ENCODE results near the gene DDIT4L.
A peak's percentile ranks its signal among the peaks of the same experiment; 100 is the strongest.

DDIT4L gene

GRCh38 chr4:100187781-100188180 lies 2.5 kb downstream of the DDIT4L start:
- no peaks in the 10 kb centered on the region for H3K36me3 ChIP-seq (ENCODE audit: insufficient read depth, low read length)
- H3K4me2 ChIP-seq (ENCODE audit: low read length) = no peak overlapping the region
- H3K27me3 ChIP-seq (ENCODE audit: control insufficient read depth, insufficient read depth, low read length) = no peaks in the 10 kb centered on the region
- H3K9ac ChIP-seq (ENCODE audit: low read depth, low read length) = no peak overlapping the region
- H3K4me1 ChIP-seq (ENCODE audit: control insufficient read depth, insufficient read depth, low read length) = peaks cover 8% of the 10 kb centered on the region
- H3K4me3 ChIP-seq (ENCODE audit: low read length) = no peak overlapping the region
- no peaks in the 10 kb centered on the region for H3K9me3 ChIP-seq (replicated peaks; ENCODE audit: low read length)

- Histone ChIP-seq H3K36me3 (ENCODE audit: insufficient read depth, low read length) (no peaks in the 10 kb centered on the region), H3K9ac (ENCODE audit: low read depth, low read length) (no peak overlapping the region), H3K4me1 (ENCODE audit: control insufficient read depth, insufficient read depth, low read length) (no peaks in the 10 kb centered on the region), H3K4me3 (ENCODE audit: low read length) (no peak overlapping the region), H3K9me3 (replicated peaks; ENCODE audit: low read length) (no peaks in the 10 kb centered on the region), H3K27me3 (ENCODE audit: control insufficient read depth, insufficient read depth, low read length) (no peaks in the 10 kb centered on the region), H3K4me2 (ENCODE audit: low read length) (no peak overlapping the region)
Measured at GRCh38 chr4:100184787-100185186, 5.5 kb downstream of the DDIT4L start.

GRCh38 chr4:100177855-100178254 lies 12.4 kb downstream of the DDIT4L start:
- no peak overlapping the region for H3K4me3 ChIP-seq (ENCODE audit: low read length)

GRCh38 chr4:100177126-100177525 lies 13.1 kb downstream of the DDIT4L start:
- no peaks in the 10 kb centered on the region for H3K27me3 ChIP-seq (ENCODE audit: control insufficient read depth, insufficient read depth, low read length)
- H3K9me3 ChIP-seq (replicated peaks; ENCODE audit: low read length) = no peaks in the 10 kb centered on the region

More at GRCh38 chr4:100177855-100178254, 12.4 kb downstream of the DDIT4L start:
- H3K4me2 ChIP-seq (ENCODE audit: low read length) = no peak overlapping the region
- no peaks in the 10 kb centered on the region for H3K9me3 ChIP-seq (replicated peaks; ENCODE audit: low read length)
- H3K36me3 ChIP-seq (ENCODE audit: insufficient read depth, low read length) = no peaks in the 10 kb centered on the region
- H3K9ac ChIP-seq (ENCODE audit: low read depth, low read length) = no peak overlapping the region
- H3K27me3 ChIP-seq (ENCODE audit: control insufficient read depth, insufficient read depth, low read length) = no peaks in the 10 kb centered on the region
- no peaks in the 10 kb centered on the region for H3K4me1 ChIP-seq (ENCODE audit: control insufficient read depth, insufficient read depth, low read length)

GRCh38 chr4:100175858-100176257 lies 14.4 kb downstream of the DDIT4L start:
- no peak overlapping the region for H3K4me3 ChIP-seq (ENCODE audit: low read length)
- H3K9ac ChIP-seq (ENCODE audit: low read depth, low read length) = no peak overlapping the region
- H3K9me3 ChIP-seq (replicated peaks; ENCODE audit: low read length) = no peaks in the 10 kb centered on the region
- H3K4me2 ChIP-seq (ENCODE audit: low read length) = no peak overlapping the region
- H3K4me1 ChIP-seq (ENCODE audit: control insufficient read depth, insufficient read depth, low read length) = peaks cover 4% of the 10 kb centered on the region
- no peaks in the 10 kb centered on the region for H3K27me3 ChIP-seq (ENCODE audit: control insufficient read depth, insufficient read depth, low read length)
- no peaks in the 10 kb centered on the region for H3K36me3 ChIP-seq (ENCODE audit: insufficient read depth, low read length)

More at GRCh38 chr4:100177126-100177525, 13.1 kb downstream of the DDIT4L start:
- no peaks in the 10 kb centered on the region for H3K36me3 ChIP-seq (ENCODE audit: insufficient read depth, low read length)
- no peak overlapping the region for H3K4me3 ChIP-seq (ENCODE audit: low read length)
- H3K9ac ChIP-seq (ENCODE audit: low read depth, low read length) = no peak overlapping the region
- no peaks in the 10 kb centered on the region for H3K4me1 ChIP-seq (ENCODE audit: control insufficient read depth, insufficient read depth, low read length)
- no peak overlapping the region for H3K4me2 ChIP-seq (ENCODE audit: low read length)

GRCh38 chr4:100174985-100175383 lies 15.3 kb downstream of the DDIT4L start:
- Histone ChIP-seq H3K4me2 (ENCODE audit: low read length) (no peak overlapping the region), H3K27me3 (ENCODE audit: control insufficient read depth, insufficient read depth, low read length) (no peaks in the 10 kb centered on the region), H3K9ac (ENCODE audit: low read depth, low read length) (no peak overlapping the region), H3K4me3 (ENCODE audit: low read length) (no peak overlapping the region), H3K36me3 (ENCODE audit: insufficient read depth, low read length) (no peaks in the 10 kb centered on the region), H3K4me1 (ENCODE audit: control insufficient read depth, insufficient read depth, low read length) (peaks cover 11% of the 10 kb centered on the region), H3K9me3 (replicated peaks; ENCODE audit: low read length) (no peaks in the 10 kb centered on the region)

GRCh38 chr4:100170986-100171385 lies 19.3 kb downstream of the DDIT4L start:
- no peak overlapping the region for H3K9ac ChIP-seq (ENCODE audit: low read depth, low read length)
- H3K27me3 ChIP-seq (ENCODE audit: control insufficient read depth, insufficient read depth, low read length) = no peaks in the 10 kb centered on the region
- no peak overlapping the region for H3K4me3 ChIP-seq (ENCODE audit: low read length)
- H3K9me3 ChIP-seq (replicated peaks; ENCODE audit: low read length) = no peaks in the 10 kb centered on the region
- H3K4me1 ChIP-seq (ENCODE audit: control insufficient read depth, insufficient read depth, low read length) = peaks cover 25% of the 10 kb centered on the region
- H3K36me3 ChIP-seq (ENCODE audit: insufficient read depth, low read length) = no peaks in the 10 kb centered on the region
- no peak overlapping the region for H3K4me2 ChIP-seq (ENCODE audit: low read length)

- H3K36me3 ChIP-seq (ENCODE audit: insufficient read depth, low read length) = no peaks in the 10 kb centered on the region
- no peak overlapping the region for H3K9ac ChIP-seq (ENCODE audit: low read depth, low read length)
- no peaks in the 10 kb centered on the region for H3K27me3 ChIP-seq (ENCODE audit: control insufficient read depth, insufficient read depth, low read length)
- no peak overlapping the region for H3K4me2 ChIP-seq (ENCODE audit: low read length)
- H3K9me3 ChIP-seq (replicated peaks; ENCODE audit: low read length) = no peaks in the 10 kb centered on the region
- no peak overlapping the region for H3K4me3 ChIP-seq (ENCODE audit: low read length)
- H3K4me1 ChIP-seq (ENCODE audit: control insufficient read depth, insufficient read depth, low read length) = peaks cover 25% of the 10 kb centered on the region
Measured at GRCh38 chr4:100169491-100170485, 20.5 kb downstream of the DDIT4L start.

- Histone ChIP-seq H3K9me3 (replicated peaks; ENCODE audit: low read length) (no peaks in the 10 kb centered on the region), H3K4me3 (ENCODE audit: low read length) (no peak overlapping the region), H3K4me2 (ENCODE audit: low read length) (peak overlapping the region; percentile 42), H3K4me1 (ENCODE audit: control insufficient read depth, insufficient read depth, low read length) (peaks cover 25% of the 10 kb centered on the region), H3K9ac (ENCODE audit: low read depth, low read length) (no peak overlapping the region), H3K36me3 (ENCODE audit: insufficient read depth, low read length) (no peaks in the 10 kb centered on the region), H3K27me3 (ENCODE audit: control insufficient read depth, insufficient read depth, low read length) (no peaks in the 10 kb centered on the region)
Measured at GRCh38 chr4:100168521-100168920, 21.7 kb downstream of the DDIT4L start.

GRCh38 chr4:100166297-100167039 lies 23.8 kb downstream of the DDIT4L start:
- H3K4me2 ChIP-seq (ENCODE audit: low read length) = no peak overlapping the region
- H3K9ac ChIP-seq (ENCODE audit: low read depth, low read length) = no peak overlapping the region
- peaks cover 25% of the 10 kb centered on the region for H3K4me1 ChIP-seq (ENCODE audit: control insufficient read depth, insufficient read depth, low read length)
- H3K4me3 ChIP-seq (ENCODE audit: low read length) = no peak overlapping the region
- H3K27me3 ChIP-seq (ENCODE audit: control insufficient read depth, insufficient read depth, low read length) = no peaks in the 10 kb centered on the region
- no peaks in the 10 kb centered on the region for H3K36me3 ChIP-seq (ENCODE audit: insufficient read depth, low read length)
- no peaks in the 10 kb centered on the region for H3K9me3 ChIP-seq (replicated peaks; ENCODE audit: low read length)

- Histone ChIP-seq H3K4me3 (ENCODE audit: low read length) (no peak overlapping the region), H3K4me1 (ENCODE audit: control insufficient read depth, insufficient read depth, low read length) (peaks cover 20% of the 10 kb centered on the region), H3K9ac (ENCODE audit: low read depth, low read length) (no peak overlapping the region), H3K9me3 (replicated peaks; ENCODE audit: low read length) (no peaks in the 10 kb centered on the region), H3K4me2 (ENCODE audit: low read length) (no peak overlapping the region), H3K27me3 (ENCODE audit: control insufficient read depth, insufficient read depth, low read length) (no peaks in the 10 kb centered on the region), H3K36me3 (ENCODE audit: insufficient read depth, low read length) (no peaks in the 10 kb centered on the region)
Measured at GRCh38 chr4:100165809-100166208, 24.5 kb downstream of the DDIT4L start.

All from skeletal muscle satellite cell (primary cell).